Measurements from ENCODE around the gene CPLANE2.
"Not testable (repeated sequence)": the region's sequence is repeated elsewhere in the genome, so short reads cannot be mapped to it uniquely, and the experiment has no call there.

CPLANE2 gene, protein sequence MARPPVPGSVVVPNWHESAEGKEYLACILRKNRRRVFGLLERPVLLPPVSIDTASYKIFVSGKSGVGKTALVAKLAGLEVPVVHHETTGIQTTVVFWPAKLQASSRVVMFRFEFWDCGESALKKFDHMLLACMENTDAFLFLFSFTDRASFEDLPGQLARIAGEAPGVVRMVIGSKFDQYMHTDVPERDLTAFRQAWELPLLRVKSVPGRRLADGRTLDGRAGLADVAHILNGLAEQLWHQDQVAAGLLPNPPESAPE

DNA sequence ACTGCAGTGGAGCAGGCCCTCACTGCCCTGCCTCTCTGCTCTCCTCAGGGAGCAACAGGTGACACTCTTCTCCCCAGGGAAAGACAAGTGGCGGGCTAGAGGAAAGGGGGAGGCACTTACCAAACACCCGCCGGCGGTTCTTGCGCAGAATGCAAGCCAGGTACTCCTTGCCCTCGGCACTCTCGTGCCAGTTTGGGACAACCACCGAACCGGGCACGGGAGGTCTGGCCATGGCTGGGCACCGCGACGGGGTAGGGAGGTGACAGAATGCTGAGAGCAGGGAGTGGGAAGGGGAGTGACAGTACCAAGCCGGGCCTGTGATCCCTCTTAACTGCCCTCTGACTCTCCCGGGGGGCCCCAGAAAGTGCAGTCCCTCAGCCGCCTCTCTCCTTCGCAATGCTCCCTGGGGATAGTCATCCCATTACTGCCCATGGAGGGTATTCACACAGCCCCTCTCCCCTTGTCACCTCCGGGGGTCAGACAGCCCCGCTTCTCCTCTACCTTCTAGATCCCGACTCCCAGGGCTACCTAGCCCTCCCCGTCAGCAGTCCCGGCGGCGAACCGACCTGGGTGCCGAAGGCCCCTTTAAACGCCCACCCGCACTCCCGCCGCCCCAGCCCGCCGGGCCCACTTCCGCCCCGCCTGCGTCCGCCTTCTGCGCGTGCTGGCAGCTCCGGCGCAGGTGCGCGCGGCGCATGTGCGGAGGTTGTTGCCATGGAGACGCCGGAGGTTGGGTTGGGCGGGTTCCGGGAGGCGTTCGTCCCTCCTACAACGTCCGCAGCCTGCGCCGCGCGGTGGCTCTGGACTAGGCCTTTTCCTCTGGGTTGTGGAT, at the start of gene CPLANE2:
CPLANE2 (minus strand) TSS at position 673 of the 832 bp plus-strand sequence; CDS start at position 232, 441 bp downstream.
- peak; percentile 94 for DNase-seq (ENCODE audit: low read depth)

DNA sequence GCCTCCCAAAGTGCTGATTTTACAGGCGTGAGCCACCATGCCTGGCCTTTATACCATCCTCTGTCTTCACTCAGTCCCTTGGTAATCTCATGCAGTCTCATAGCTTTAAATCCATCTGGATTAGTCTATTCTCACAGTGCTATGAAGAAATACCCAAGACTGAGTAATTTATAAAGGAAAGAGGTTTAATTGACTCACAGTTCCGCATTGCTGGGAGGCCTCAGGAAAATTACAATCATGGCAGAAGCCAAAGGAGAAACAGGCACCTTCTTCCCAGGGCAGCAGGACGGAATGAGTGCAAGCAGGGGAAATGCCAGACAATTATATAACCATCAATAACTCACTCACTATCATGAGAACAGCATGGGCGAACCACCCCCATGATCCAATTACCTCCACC, 49.1 kb upstream of the CPLANE2 start:
- peak; percentile 30 for DNase-seq (ENCODE audit: low read depth)

DNA sequence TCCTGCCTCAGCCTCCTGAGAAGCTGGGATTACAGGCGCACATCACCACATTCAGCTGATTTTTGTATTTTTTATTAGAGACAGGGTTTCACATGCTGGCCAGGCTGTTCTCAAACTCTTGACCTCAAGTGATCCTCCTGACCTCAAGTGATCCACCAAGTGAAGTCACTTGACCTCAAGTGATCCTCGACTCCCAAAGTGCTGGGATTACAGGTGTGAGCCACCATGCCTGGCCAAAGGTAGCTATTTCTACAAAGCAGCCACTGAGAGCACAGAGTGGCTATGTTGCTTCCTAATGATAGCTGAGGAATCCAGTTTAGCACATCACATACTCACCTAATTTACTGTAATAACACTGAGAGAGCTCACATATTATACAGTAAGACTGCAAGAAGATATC, 44.8 kb upstream of the CPLANE2 start:
- DNase-seq (ENCODE audit: low read depth) = no peak

DNA sequence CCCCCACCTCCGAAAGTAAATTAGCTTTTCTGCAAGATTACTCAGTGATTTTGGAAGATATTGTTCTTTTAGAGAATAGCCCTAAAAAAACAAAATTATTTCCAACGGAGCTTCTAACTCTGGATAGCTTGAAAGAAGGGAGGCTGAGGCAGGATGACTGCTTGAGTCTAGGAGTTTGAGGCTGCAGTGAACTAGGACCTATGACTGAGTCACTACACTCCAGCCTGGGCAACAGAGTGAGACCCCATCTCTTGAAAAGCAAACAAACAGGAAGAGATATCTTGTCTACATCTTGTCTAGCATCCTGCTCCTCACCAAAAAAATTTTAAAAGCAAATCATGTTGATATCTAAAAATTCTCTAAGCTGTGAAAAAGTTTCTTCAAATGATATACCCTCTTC, 42.2 kb upstream of the CPLANE2 start:
- no peak for DNase-seq (ENCODE audit: low read depth)

DNA sequence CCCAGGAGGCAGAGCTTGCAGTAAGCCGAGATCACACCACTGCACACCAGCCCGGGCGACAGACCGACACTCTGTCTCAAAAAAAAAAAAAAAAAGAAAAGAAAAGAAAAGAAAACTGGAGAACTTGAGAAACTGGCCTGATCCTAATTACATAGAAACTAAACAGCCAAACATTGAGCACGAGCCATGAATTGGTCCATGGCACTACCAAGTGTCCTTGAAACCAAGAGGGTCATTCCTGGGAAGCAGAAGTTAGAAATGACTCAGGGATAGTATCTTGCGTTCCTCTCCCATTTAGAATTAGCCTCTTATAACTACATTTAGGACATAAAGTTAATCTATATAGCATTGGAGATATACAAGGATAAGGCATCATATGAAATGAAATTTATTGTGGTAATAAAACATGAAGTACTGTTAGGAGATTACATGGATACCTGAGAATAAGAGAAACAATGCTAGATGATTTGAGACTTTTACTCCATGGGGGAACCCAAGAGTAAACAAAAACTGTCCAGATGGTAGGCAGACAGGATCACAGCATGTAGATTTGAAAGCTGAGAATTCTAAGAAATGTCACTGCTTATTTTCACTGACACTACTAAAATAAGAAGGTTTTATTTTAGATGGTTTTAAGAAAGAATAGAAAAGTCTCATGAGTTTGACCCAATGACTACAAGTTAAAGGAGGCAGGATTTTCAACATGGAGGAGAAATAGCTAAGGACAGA, 39.5 kb upstream of the CPLANE2 start:
- DNase-seq (ENCODE audit: low read depth) = no peak

DNA sequence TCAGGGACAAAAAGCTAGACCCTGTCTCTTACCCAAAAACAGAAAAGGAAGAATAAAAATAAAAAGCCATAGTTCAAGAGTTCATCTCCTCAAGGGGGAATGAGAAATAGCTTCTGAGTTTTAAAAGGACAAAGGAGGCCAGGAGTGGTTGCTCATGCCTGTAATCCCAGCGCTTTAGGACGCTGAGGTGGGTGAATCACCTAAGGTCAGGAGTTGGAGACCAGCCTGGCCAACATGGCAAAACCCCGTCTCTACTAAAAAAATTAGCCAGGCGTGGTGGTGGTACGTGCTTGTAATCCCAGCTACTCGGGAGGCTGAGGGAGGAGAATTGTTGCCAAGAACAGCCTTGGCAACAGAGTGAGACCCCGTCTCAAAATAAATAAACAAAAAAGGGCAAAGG, 38.6 kb upstream of the CPLANE2 start:
- no peak for DNase-seq (ENCODE audit: low read depth)

DNA sequence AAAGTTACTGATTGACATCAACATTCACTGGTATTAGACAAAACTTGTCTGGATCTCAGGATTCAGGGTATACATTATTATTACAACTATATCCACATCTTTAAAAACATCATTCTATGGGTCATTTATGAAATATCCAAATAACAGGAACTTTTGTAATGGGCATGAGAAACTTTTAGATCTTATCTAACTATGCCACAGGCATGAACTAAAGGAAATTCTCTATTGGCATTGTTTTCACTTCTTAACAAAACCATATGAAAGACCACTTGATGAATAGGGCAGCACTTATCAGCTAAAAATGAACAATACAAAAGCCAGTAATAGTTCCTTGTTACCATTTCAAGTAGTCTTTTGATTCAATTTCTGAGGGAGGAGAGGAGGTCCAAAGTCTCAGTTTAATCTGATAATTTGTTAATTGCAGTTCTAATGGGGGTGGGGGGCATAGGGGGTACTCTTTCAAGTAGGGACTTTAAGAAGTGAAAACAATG, 30.8 kb upstream of the CPLANE2 start:
- DNase-seq (ENCODE audit: low read depth) = no peak

DNA sequence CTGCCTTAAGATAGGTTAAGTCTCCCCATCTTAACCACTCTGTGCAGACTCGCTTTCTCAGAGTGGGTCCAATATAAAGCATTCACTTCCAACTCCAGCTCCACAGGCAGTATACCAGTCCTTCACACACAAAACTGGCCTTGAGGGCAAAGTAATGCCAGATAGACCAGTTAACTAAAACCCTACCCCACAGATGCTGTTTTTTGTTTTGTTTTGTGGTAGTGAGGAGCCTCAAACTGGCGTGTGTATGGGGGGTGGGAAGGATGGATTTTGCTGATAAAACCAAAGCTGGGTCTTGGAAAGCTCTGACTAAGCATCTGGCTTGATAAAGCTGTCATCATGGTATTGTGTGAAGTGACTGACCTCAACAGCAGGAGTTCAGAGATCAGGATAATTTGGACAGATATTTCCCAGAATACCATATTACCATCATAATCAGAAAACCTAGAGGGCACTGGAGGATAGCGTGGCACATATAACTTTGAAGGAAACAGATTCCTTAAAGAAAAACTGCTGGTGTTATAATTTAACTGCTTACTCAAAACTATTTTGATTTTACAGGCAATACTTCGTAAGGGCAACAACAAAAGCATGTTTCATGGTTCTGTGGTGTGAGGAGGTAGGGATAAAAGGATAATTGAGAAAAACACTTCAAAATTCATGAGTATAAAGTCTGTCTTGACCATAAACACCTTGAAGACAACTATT, 29.6 kb upstream of the CPLANE2 start:
- no peak for DNase-seq (ENCODE audit: low read depth)

DNA sequence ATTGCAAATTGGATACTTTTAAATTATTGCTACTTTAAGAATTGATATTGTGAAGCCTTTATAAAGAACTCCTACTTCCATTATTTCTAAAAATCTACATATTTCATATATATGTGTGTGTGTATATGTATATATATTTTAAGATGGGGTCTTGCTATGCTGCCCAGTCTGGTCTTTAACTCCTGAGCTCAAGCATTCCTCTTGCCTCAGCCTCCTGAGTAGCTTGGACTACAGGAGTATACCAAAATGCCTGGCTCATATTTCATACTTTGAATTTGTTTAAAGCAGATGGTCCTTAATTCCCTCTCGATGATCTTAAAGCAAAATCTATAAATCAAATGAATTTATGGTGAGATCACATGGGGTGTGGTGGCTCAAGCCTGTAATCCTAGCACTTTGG, 25.1 kb upstream of the CPLANE2 start:
- no peak for DNase-seq (ENCODE audit: low read depth)

DNA sequence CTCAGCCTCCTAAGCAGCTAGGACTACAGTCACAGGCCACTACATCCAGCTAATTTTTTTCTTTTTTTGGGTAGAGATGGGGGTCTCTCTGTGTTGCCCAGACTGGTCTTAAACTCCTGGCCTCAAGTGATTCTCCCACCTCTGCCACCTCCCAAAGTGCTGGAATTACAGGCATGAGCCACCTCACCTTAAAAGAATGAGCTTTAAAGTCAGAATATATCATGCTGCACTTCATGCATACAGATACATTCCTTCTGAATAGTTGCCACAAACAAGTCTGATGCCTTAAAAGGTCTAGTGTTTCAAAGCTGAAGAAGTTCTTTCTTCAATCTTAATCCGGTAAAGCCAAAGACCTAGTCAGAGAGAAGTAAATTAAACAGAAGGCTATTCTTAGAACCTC, 23.8 kb upstream of the CPLANE2 start:
- DNase-seq (ENCODE audit: low read depth) = peak; percentile 58

DNA sequence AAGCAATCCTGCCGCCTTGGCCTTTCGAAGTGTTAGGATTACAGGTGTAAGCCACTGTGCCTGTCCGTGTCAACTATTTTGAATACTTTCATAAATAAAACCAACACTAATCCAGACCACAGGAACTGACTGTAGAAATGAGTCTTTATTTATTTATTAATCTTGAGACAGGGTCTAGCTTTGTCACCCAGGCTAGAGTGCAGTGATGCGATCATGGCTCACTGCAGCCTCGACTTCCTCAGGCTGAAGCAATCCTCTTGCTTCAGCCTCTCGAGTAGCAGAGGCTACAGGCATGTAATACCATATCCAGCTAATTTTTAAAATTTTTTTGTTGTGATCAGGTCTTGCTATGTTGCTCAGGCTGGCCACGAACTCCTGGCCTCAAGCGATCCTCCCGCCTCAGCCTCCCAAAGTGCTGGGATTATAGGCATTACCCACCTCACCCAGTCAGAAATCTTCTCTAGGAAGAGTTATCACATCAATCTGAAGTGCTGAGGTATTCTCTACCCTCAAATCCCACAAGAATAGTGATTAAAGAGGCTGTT, 21.7 kb upstream of the CPLANE2 start:
- DNase-seq (ENCODE audit: low read depth) = peak; percentile 62

DNA sequence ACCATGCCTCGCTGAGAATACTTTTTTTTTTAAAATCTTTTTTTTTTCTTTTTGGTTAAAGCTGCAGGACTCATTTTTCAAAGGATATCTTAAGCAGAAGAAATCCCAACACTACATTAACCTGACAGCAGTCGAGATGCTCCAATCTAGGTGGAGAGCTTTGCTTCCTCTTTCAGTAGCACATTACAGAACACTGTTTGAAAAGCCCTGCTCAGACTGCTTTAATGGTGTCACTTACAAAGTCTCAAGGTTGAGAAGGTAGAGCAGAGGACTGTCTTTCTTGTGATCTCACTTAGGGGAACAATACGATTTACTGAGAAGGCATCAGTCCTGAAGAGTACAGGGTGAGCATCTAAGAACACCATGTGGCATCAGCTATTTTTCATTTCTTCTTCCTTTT, 21.0 kb upstream of the CPLANE2 start:
- no peak for DNase-seq (ENCODE audit: low read depth)

DNA sequence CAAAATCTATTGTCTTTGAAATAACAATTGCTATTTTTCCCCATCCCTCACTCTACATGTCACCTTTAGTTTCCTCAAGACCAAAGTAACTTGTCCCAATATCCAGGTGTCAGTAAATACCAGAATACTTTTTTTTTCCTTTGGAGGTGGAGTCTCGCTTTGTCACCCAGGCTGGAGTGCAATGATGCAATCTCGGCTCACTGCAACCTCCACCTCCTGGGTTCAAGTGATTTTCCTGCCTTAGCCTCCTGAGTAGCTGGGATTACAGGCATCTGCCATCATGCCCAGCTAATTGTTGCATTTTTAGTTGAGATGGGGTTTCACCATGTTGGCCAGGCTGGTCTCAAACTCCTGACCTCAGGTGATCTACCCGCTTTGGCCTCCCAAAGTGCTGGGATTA, 20.6 kb upstream of the CPLANE2 start:
- DNase-seq (ENCODE audit: low read depth) = not testable (repeated sequence)

DNA sequence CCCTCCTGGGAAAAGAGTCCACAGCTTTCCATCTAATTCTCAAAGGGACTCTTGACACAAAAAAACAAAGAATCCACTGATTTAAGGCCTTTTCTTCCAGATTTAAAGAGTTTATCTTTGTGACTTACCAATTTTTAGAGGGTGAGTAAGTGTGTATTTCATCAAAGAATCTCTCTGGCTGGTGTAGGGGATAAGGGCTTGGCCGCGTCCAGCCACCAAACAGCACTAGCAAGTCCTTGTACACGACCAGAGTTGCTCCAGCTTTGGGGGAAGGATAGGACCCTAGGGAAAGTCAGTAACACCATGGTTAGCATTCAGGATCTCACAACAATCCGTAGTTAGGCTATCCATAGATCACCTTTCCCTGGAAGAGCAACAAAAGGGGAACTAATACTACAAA, 19.5 kb upstream of the CPLANE2 start:
- DNase-seq (ENCODE audit: low read depth) = no peak

DNA sequence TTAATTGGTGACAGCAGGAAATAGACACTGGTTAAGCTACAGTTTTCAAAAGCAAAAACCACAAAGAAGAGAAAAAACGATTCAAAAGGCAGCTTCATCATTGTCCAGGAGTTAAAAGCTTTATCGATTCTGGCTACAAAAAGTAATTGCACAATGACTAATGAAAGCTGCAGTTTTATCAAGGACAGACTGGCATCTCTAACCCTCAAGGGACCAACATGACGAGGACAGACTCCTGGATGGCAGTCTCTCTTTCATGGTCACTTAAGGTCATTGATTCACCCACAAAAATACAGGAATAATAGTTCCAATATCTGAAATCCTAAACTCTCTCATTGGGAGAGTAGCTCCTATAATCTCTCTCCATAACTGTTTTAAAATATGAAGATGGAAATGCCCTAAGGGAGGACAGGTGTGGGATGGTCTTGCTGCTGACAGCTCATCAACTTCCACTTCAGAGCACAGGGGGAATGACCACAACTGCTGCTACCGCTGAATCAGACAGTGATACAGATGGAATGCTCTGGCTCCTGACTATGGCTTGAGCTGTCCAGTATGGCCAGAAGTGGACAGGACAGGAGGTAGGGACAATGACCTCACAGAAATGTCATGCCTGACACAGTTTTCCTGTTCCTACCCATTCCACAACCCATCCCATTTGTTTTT, 17.4 kb upstream of the CPLANE2 start:
- DNase-seq (ENCODE audit: low read depth) = peak; percentile 74

DNA sequence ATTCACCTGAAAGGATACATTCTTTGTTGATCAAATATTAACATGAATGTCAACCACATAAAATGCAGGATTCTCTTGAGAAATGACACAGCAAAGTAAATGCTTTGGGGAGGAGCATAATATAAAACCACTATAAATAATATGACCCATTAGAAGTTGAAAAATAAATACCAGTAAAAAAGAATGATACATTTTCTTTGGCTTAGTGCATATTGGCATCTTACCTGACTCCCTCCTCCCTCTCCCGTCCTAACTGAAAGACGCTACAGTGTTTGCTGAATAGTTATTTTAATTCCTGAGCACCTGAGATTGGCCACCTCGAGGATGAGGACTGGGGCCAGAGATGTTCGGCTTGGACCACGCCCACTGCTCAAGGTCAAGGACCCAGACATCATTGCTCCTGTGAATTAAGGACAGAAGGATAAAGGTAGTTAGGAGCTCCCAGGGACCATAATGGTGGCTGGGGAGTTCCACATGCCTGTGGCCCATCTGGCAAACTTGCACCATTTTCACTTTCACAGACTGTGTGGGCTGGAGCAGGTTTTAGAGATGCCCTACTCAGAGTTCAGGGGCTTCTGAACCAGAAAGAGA, 16.4 kb upstream of the CPLANE2 start:
- DNase-seq (ENCODE audit: low read depth) = no peak

DNA sequence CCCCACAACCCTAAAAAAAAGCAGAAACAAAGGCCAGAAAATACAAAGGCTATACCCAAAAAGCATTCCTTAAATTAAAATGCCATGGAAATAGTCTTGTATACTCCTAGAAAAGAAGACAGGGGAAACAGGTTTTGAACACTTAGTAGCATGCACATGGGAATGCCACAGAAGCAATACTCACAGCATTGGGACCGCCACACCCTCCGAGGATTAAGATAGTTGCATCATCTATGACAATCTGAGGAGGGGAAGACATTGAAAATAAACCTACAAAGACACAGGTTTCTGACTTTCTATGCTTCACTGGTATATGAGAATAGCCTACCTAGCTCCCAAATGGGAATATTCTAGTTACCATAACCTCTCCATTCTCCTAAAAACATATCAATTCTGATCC, 15.9 kb upstream of the CPLANE2 start:
- no peak for DNase-seq (ENCODE audit: low read depth)

DNA sequence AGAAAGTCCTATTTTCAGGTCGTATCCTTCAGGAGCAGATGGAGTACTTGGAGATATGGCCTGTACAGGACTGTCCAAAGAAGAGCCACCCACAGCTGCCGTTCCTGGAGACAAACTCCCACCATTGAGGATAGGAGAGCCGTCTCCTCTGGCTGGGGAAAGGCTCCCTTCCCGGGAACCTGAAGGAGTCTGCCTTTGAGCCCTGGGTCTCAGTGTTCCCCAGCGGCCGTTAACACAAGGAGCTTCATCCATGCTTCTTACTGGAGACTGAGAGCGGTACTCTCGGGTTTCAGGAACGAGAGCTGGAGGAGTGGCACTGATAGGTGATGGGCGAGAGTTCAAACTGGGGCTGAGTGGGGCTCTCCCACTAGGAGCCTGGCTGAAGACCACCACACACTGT, 14.4 kb upstream of the CPLANE2 start:
- no peak for DNase-seq (ENCODE audit: low read depth)

DNA sequence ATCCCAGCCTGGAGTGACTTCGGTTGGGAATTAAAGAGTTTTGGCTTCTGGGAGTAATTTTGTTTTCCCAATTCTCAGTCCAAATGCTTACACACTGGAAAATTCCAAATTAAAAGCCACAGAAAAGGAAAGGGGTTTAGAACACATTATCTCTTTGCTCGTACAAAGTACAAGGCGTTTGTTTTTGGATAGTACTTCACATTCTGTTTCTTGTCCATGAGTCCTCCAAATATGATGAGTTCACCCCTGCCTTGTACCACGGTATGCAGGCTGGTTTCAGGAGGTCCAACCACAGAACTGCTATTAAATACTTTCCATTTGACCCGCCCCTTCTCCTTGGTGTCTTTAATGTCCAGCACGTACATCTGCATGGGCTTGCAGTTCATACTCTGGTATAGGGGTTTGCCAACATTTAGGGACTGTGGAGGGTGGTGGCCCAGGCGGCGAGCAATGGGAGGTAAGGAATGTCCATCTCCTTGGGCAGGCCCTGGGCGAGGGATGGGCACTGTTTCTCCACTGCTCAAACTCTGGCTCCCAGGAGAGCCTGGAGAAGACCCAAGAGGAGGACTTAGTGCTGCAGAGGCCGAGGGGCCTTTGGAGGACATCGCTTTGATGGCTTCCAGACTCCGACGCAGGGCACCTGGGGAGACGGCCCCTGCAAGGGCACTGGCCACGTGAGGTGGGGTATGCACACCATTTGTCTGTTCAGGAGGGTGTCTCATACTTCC, 13.7 kb upstream of the CPLANE2 start:
- no peak for DNase-seq (ENCODE audit: low read depth)

DNA sequence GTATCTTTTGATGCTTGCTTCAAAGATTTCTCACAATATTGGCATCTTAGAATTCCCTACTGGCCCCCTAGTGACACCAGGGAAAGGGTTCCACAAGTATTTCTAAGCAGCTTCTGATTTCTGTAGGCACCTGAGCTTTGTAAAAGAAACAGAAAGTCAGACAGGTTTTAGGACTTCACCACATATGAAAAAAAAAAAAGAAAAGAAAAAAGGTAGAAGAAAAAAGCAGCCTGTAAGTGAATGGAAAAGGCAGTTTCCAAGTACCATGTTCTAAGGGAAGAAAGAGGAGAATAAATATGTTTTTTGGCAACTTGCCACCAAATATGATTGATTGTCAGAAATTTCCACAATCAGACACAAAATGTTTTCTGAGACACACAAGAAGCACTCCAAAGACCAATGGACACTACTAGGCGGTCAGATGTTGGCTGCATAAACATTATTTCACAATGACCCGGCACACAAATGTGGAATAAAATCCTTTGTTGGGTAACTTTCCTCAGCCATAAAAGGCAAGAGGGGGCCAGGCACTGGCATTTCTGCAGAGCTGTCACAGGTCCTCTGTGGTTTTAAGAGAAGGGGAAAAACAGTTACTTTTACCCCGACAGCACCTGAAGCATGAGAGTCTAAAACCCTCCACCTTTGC, 12.7 kb upstream of the CPLANE2 start:
- no peak for DNase-seq (ENCODE audit: low read depth)
